GM23338 (cell line): ENCODE results near the gene CRYBG1.

Source experiments
- CREB1 ChIP-seq: fragments of 250-450 bp; sonication (Bioruptor Pico); IDR thresholded peaks from 2 replicates; pipeline ENCODE4 v1.5.0; 2020; ENCODE audit warnings: low read depth, mild to moderate bottlenecking, moderate library complexity
- EZH2 ChIP-seq: fragments of 200-600 bp; sonication (generic); IDR thresholded peaks from one replicate; pipeline ENCODE4 v1.8.0; 2017; ENCODE audit warnings: antibody characterized with exemption, mild to moderate bottlenecking, low read depth; ENCODE audit not compliant: unreplicated experiment
- EZH2phosphoT487 ChIP-seq: fragments of 200-600 bp; sonication (generic); IDR thresholded peaks from one replicate; pipeline ENCODE4 v1.8.1; 2018; ENCODE audit warnings: antibody characterized with exemption; ENCODE audit not compliant: unreplicated experiment
- JUNB ChIP-seq: IDR thresholded peaks from one replicate; pipeline ENCODE4 v1.6.1; 2016; ENCODE audit warnings: antibody characterized with exemption; ENCODE audit not compliant: unreplicated experiment
- NANOG ChIP-seq: IDR thresholded peaks from 2 replicates; pipeline ENCODE4 v1.6.1; 2016; ENCODE audit warnings: antibody characterized with exemption, borderline replicate concordance
- POLR2AphosphoS5 ChIP-seq: IDR thresholded peaks from 2 replicates; pipeline ENCODE4 v1.6.1; 2016; ENCODE audit warnings: antibody characterized with exemption, low read depth
- ZNF331 ChIP-seq: fragments of 250-450 bp; sonication (Bioruptor Pico); IDR thresholded peaks from 2 replicates; pipeline ENCODE4 v1.5.0; 2020; ENCODE audit warnings: low read depth, mild to moderate bottlenecking, moderate library complexity
- TF ChIP-seq, protein P1 (sequence below), 2 experiments: fragments of 200-600 bp in 1 of 2; sonication (generic) in 1 of 2; conservative IDR thresholded peaks; 2 replicates each; pipeline versions ENCODE4 v1.5.1 to v1.6.1; 2016 to 2017; ENCODE audit warnings: antibody characterized with exemption in 2 of 2, low read depth in 2 of 2, mild to moderate bottlenecking in 2 of 2, moderate library complexity in 1 of 2
- TF ChIP-seq, protein P2 (sequence below): IDR thresholded peaks from one replicate; pipeline ENCODE4 v1.6.1; 2018; ENCODE audit warnings: antibody characterized with exemption; ENCODE audit not compliant: unreplicated experiment

DNA sequence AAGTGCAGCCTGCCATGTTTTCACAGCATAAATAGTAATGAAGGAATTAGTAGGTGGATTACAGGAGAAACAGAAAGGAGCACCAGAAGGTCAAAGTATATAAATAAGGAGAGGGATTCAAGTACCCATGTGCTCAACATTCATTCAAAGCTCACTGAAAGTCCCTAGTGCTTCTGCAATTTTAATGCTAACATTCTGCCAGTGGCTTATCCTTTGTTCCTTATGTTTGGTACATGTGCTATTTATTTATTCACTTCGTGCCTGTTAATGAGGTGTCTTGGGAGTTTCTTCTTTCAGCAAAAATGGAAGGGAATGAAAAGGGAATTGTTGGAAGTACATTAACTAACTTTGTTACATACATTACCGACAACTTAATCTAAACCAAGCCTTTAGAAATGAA, 105.7 kb downstream of the CRYBG1 start:
- TF ChIP-seq, protein P1, sequence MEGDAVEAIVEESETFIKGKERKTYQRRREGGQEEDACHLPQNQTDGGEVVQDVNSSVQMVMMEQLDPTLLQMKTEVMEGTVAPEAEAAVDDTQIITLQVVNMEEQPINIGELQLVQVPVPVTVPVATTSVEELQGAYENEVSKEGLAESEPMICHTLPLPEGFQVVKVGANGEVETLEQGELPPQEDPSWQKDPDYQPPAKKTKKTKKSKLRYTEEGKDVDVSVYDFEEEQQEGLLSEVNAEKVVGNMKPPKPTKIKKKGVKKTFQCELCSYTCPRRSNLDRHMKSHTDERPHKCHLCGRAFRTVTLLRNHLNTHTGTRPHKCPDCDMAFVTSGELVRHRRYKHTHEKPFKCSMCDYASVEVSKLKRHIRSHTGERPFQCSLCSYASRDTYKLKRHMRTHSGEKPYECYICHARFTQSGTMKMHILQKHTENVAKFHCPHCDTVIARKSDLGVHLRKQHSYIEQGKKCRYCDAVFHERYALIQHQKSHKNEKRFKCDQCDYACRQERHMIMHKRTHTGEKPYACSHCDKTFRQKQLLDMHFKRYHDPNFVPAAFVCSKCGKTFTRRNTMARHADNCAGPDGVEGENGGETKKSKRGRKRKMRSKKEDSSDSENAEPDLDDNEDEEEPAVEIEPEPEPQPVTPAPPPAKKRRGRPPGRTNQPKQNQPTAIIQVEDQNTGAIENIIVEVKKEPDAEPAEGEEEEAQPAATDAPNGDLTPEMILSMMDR (conservative IDR thresholded peaks at IDR 0.05; ENCODE audit: low read depth in 2 of 2) = no peak
- TF ChIP-seq JUNB = no peak
- no peak for TF ChIP-seq CREB1
- no peak for TF ChIP-seq POLR2AphosphoS5
- TF ChIP-seq EZH2 = no peak
- no peak for TF ChIP-seq EZH2phosphoT487
- TF ChIP-seq NANOG = no peak
- TF ChIP-seq, protein P2, sequence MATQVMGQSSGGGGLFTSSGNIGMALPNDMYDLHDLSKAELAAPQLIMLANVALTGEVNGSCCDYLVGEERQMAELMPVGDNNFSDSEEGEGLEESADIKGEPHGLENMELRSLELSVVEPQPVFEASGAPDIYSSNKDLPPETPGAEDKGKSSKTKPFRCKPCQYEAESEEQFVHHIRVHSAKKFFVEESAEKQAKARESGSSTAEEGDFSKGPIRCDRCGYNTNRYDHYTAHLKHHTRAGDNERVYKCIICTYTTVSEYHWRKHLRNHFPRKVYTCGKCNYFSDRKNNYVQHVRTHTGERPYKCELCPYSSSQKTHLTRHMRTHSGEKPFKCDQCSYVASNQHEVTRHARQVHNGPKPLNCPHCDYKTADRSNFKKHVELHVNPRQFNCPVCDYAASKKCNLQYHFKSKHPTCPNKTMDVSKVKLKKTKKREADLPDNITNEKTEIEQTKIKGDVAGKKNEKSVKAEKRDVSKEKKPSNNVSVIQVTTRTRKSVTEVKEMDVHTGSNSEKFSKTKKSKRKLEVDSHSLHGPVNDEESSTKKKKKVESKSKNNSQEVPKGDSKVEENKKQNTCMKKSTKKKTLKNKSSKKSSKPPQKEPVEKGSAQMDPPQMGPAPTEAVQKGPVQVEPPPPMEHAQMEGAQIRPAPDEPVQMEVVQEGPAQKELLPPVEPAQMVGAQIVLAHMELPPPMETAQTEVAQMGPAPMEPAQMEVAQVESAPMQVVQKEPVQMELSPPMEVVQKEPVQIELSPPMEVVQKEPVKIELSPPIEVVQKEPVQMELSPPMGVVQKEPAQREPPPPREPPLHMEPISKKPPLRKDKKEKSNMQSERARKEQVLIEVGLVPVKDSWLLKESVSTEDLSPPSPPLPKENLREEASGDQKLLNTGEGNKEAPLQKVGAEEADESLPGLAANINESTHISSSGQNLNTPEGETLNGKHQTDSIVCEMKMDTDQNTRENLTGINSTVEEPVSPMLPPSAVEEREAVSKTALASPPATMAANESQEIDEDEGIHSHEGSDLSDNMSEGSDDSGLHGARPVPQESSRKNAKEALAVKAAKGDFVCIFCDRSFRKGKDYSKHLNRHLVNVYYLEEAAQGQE = no peak
- TF ChIP-seq ZNF331 (CRISPR knock-in tag) = no peak
